PFSK-1 (cell line): ENCODE measurements around the gene RNF125.

Experiments used
- FOXP2 ChIP-seq: optimal IDR thresholded peaks from 2 replicates; pipeline ENCODE3; 2011; ENCODE audit warnings: borderline replicate concordance, control low read depth, inconsistent platforms; ENCODE audit not compliant: insufficient read depth; ENCODE audit errors: extremely low read length, extremely low read depth
- POLR2AphosphoS5 ChIP-seq: IDR thresholded peaks from 2 replicates; pipeline ENCODE4 v1.6.1; 2012; ENCODE audit warnings: low read depth, mild to moderate bottlenecking, control low read depth, low read length, moderate library complexity
- REST ChIP-seq, 2 experiments: IDR thresholded peaks; 2 replicates each; pipeline versions ENCODE4 v1.6.1 to v1.8.0; 2011 to 2012; ENCODE audit warnings: low read depth in 2 of 2, low read length in 2 of 2, control low read depth in 1 of 2, inconsistent platforms in 1 of 2, mild to moderate bottlenecking in 1 of 2, moderate library complexity in 1 of 2; ENCODE audit not compliant: insufficient read depth in 1 of 2
- TAF1 ChIP-seq: IDR thresholded peaks from 2 replicates; pipeline ENCODE4 v1.6.1; 2012; ENCODE audit warnings: low read length, control low read depth, borderline replicate concordance; ENCODE audit not compliant: insufficient read depth

GRCh38 chr18:32096946-32097345, 78.3 kb downstream of the RNF125 start:
- TF ChIP-seq TAF1 = no peak
- no peak for TF ChIP-seq POLR2AphosphoS5
- TF ChIP-seq FOXP2 = no peak
- no peak for TF ChIP-seq REST (IDR thresholded peaks at IDR 0.05; ENCODE audit: insufficient read depth in 1 of 2, low read depth in 2 of 2, low read length in 2 of 2)
